Fibroblast of the aortic adventitia (primary cell): ENCODE results near the gene FREY1. TPM values are rescaled to one million over a fixed set of nuclear protein-coding genes. Genes with fewer than 3 reads are reported as not detected.
"Not testable (repeated sequence)": the region's sequence is repeated elsewhere in the genome, so short reads cannot be mapped to it uniquely, and the experiment has no call there.

Experiments used
- DNase-seq: peaks from one replicate; pipeline ENCODE4 v3.0.0-alpha.2; 2010; ENCODE audit warnings: low read depth
- H3K4me3 ChIP-seq: 2 replicates; pipeline ENCODE4 v1.5.1; 2011; ENCODE audit warnings: low read depth, mild to moderate bottlenecking, control low read depth, low read length, moderate library complexity
- total RNA-seq: library from RNA; depleted of rRNA; stranded (reverse); fragments of >200 nt; gene quantifications from 2 replicates; pipeline ENCODE4 v1.2.3, GENCODE V29; 2012; ENCODE audit warnings: low replicate concordance
- TF ChIP-seq, protein P1 (sequence below): IDR thresholded peaks from 2 replicates; pipeline ENCODE4 v1.5.1; 2011; ENCODE audit warnings: mild to moderate bottlenecking, low read length, control low read depth, inconsistent platforms; ENCODE audit not compliant: insufficient read depth

FREY1 gene
- total RNA-seq, 1 donor: 1.6 TPM

- no peak overlapping the region for H3K4me3 ChIP-seq
- TF ChIP-seq, protein P1, sequence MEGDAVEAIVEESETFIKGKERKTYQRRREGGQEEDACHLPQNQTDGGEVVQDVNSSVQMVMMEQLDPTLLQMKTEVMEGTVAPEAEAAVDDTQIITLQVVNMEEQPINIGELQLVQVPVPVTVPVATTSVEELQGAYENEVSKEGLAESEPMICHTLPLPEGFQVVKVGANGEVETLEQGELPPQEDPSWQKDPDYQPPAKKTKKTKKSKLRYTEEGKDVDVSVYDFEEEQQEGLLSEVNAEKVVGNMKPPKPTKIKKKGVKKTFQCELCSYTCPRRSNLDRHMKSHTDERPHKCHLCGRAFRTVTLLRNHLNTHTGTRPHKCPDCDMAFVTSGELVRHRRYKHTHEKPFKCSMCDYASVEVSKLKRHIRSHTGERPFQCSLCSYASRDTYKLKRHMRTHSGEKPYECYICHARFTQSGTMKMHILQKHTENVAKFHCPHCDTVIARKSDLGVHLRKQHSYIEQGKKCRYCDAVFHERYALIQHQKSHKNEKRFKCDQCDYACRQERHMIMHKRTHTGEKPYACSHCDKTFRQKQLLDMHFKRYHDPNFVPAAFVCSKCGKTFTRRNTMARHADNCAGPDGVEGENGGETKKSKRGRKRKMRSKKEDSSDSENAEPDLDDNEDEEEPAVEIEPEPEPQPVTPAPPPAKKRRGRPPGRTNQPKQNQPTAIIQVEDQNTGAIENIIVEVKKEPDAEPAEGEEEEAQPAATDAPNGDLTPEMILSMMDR: no peak
- no peak for DNase-seq
Observed at GRCh38 chr11:45906096-45906682, 882 bp downstream of the FREY1 start.

- not testable (repeated sequence) for DNase-seq, H3K4me3 ChIP-seq
Observed at GRCh38 chr11:45905576-45905975, 1.5 kb downstream of the FREY1 start.

- TF ChIP-seq, protein P1: no peak
- no peak for DNase-seq
- H3K4me3 ChIP-seq: no peak overlapping the region
Observed at GRCh38 chr11:45905095-45905494, 2.0 kb downstream of the FREY1 start.

- H3K4me3 ChIP-seq: no peak overlapping the region
- no peak for DNase-seq
- TF ChIP-seq, protein P1: no peak
Observed at GRCh38 chr11:45904309-45904915, 2.7 kb downstream of the FREY1 start.

DNA sequence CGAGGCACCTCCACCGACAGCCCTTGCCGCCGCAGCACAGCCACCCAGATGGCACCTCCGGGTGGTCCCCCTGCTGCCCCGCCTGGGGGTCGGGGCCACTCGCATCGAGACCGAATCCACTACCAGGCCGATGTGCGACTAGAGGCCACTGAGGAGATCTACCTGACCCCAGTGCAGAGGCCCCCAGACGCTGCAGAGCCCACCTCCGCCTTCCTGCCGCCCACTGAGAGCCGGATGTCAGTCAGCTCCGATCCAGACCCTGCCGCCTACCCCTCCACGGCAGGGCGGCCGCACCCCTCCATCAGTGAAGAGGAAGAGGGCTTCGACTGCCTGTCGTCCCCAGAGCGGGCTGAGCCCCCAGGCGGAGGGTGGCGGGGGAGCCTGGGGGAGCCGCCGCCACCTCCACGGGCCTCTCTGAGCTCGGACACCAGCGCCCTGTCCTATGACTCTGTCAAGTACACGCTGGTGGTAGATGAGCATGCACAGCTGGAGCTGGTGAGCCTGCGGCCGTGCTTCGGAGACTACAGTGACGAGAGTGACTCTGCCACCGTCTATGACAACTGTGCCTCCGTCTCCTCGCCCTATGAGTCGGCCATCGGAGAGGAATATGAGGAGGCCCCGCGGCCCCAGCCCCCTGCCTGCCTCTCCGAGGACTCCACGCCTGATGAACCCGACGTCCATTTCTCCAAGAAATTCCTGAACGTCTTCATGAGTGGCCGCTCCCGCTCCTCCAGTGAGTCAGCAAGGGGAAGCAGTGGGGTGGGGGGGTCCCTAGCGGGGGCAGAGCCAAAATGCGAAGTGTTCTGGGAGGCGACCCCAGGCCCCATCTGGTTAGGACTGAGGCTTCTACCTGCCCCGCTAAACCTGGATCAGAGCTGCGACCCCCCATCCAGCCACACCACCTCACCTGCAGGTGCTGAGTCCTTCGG is 4.4 kb downstream of the FREY1 start:
- no peak for DNase-seq
- TF ChIP-seq, protein P1: no peak
- no peak overlapping the region for H3K4me3 ChIP-seq

DNA sequence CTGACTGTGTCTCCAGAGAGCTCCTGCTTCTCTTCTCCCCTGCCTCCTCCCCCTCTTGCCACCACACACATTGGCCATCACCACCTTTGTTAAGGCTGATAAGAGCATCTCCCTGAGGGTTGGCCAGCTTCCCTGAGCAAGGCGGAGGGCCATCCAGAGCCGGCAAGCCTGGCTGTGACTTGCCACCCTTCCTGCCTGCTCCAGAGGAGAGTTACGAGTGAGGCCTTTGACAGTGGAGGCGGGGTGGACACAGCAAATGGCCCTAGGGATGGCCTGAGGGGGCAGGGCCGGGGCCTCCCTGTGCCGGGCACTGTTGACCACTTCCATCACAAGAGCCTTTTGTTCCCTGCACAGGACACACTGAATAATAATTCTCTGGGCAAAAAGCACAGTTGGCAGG is 5.4 kb downstream of the FREY1 start:
- H3K4me3 ChIP-seq: no peak overlapping the region
- TF ChIP-seq, protein P1: no peak
- no peak for DNase-seq
